Amniotic stem cell (primary cell): ENCODE data around the gene VTI1A.
"Not testable (repeated sequence)": the region's sequence is repeated elsewhere in the genome, so short reads cannot be mapped to it uniquely, and the experiment has no call there.

ENCODE experiments used
- DNase-seq: peaks from one replicate; lab custom pipeline; 2025; lab: John Stamatoyannopoulos, UW

VTI1A gene

GRCh38 chr10:112507046-112507445 lies 60.0 kb downstream of the VTI1A start:
- DNase-seq, result no peak

GRCh38 chr10:112507988-112508387 lies 61.0 kb downstream of the VTI1A start:
- DNase-seq, result no peak

- DNase-seq, result no peak
Observed at GRCh38 chr10:112509558-112510291, 62.7 kb downstream of the VTI1A start.

GRCh38 chr10:112510384-112510783 lies 63.4 kb downstream of the VTI1A start:
- no peak for DNase-seq

GRCh38 chr10:112512294-112512693 lies 65.3 kb downstream of the VTI1A start:
- DNase-seq, result no peak

GRCh38 chr10:112515126-112515525 lies 68.1 kb downstream of the VTI1A start:
- DNase-seq, result no peak

- no peak for DNase-seq
Observed at GRCh38 chr10:112515852-112516251, 68.8 kb downstream of the VTI1A start.

- no peak for DNase-seq
Observed at GRCh38 chr10:112517451-112517862, 70.4 kb downstream of the VTI1A start.

- DNase-seq, result no peak
Observed at GRCh38 chr10:112519133-112519761, 72.2 kb downstream of the VTI1A start.

- DNase-seq, result no peak
Observed at GRCh38 chr10:112520914-112521313, 73.9 kb downstream of the VTI1A start.

- DNase-seq, result no peak
Observed at GRCh38 chr10:112524641-112525040, 77.6 kb downstream of the VTI1A start.

GRCh38 chr10:112525200-112525599 lies 78.2 kb downstream of the VTI1A start:
- DNase-seq, result no peak

GRCh38 chr10:112526139-112526538 lies 79.1 kb downstream of the VTI1A start:
- no peak for DNase-seq

- no peak for DNase-seq
Observed at GRCh38 chr10:112526906-112527305, 79.9 kb downstream of the VTI1A start.

- DNase-seq, result no peak
Observed at GRCh38 chr10:112528235-112528634, 81.2 kb downstream of the VTI1A start.

- DNase-seq, result no peak
Observed at GRCh38 chr10:112531421-112531820, 84.4 kb downstream of the VTI1A start.

- no peak for DNase-seq
Observed at GRCh38 chr10:112532189-112532588, 85.2 kb downstream of the VTI1A start.

- no peak for DNase-seq
Observed at GRCh38 chr10:112532956-112533355, 85.9 kb downstream of the VTI1A start.

- DNase-seq, result no peak
Observed at GRCh38 chr10:112533916-112534315, 86.9 kb downstream of the VTI1A start.

GRCh38 chr10:112535531-112535951 lies 88.5 kb downstream of the VTI1A start:
- DNase-seq, result no peak

- no peak for DNase-seq
Observed at GRCh38 chr10:112536663-112537062, 89.6 kb downstream of the VTI1A start.

- DNase-seq, result no peak
Observed at GRCh38 chr10:112538168-112538567, 91.2 kb downstream of the VTI1A start.

GRCh38 chr10:112539340-112539739 lies 92.3 kb downstream of the VTI1A start:
- no peak for DNase-seq

GRCh38 chr10:112542823-112543222 lies 95.8 kb downstream of the VTI1A start:
- DNase-seq, result not testable (repeated sequence)
